Endothelial cell of umbilical vein (primary cell): ENCODE data around the gene SLC22A3. TPM values are rescaled to one million over a fixed set of nuclear protein-coding genes. Genes with fewer than 3 reads are reported as not detected.

ENCODE experiments used
- BruUV-seq: library from RNA; stranded (reverse); fragments of 400-500 nt; replicated peaks from 2 replicates; lab custom pipeline; 2021; lab: Mats Ljungman, UMichigan
- CTCF ChIA-PET: fragments of 300-600, 350-600 bp; sonication (Branson Sonifier 250); formaldehyde crosslinking; loops from one replicate; lab custom pipeline; 2021; ENCODE audit warnings: antibody characterized with exemption, inconsistent platforms; lab: Charles Lee
- POLR2A ChIA-PET: fragments of 300-600, 350-600 bp; sonication (Branson Sonifier 250); formaldehyde crosslinking; loops from one replicate; lab custom pipeline; 2021; ENCODE audit warnings: antibody characterized with exemption, inconsistent platforms; lab: Charles Lee
- DNase-seq: peaks from one replicate; pipeline ENCODE4 v3.0.0-alpha.2; 2011; ENCODE audit warnings: low read depth, low spot score
- FAIRE-seq: peaks from 2 replicates; lab custom pipeline; 2011; peaks lifted over from hg19 to GRCh38; lab: Jason Lieb, UNC
- H2AFZ ChIP-seq: 2 replicates; pipeline ENCODE4 v1.6.0; 2012; ENCODE audit warnings: low read depth, low read length, control low read depth, inconsistent platforms
- H3K27ac ChIP-seq: 2 replicates; pipeline ENCODE4 v1.5.1; 2011; ENCODE audit warnings: low read depth, mild to moderate bottlenecking, control low read depth, low read length, moderate library complexity; ENCODE audit not compliant: insufficient read depth
- H3K27me3 ChIP-seq, 2 experiments: 2 replicates each; pipeline versions ENCODE4 v1.6.0 to v1.6.1; 2011; ENCODE audit warnings: low read length in 2 of 2, mixed read lengths in 1 of 2; ENCODE audit not compliant: control insufficient read depth in 2 of 2, insufficient read depth in 2 of 2
- H3K36me3 ChIP-seq, 2 experiments: 2 replicates in 1 of 2; 3 replicates in 1 of 2; pipeline ENCODE4 v1.5.1; 2011; ENCODE audit warnings: low read length in 2 of 2, mild to moderate bottlenecking in 1 of 2, moderate library complexity in 1 of 2; ENCODE audit not compliant: control insufficient read depth in 2 of 2, insufficient read depth in 2 of 2; ENCODE audit errors: extremely low read depth in 1 of 2
- H3K4me1 ChIP-seq: 3 replicates; pipeline ENCODE4 v1.5.1; 2011; ENCODE audit warnings: mild to moderate bottlenecking, low read length; ENCODE audit not compliant: control insufficient read depth, insufficient read depth; ENCODE audit errors: extremely low read depth
- H3K4me2 ChIP-seq: 2 replicates; pipeline ENCODE4 v1.6.1; 2011; ENCODE audit warnings: low read length, control low read depth, mixed read lengths; ENCODE audit not compliant: insufficient read depth
- H3K4me3 ChIP-seq, 3 experiments: fragments of 200-600 bp in 1 of 3; sonication (generic), shearing (Covaris generic) in 1 of 3; replicated peaks in 1 of 3; 2 replicates each; pipeline ENCODE4 v1.5.1; 2011 to 2016; ENCODE audit warnings: control low read depth in 3 of 3, low read length in 3 of 3, mild to moderate bottlenecking in 2 of 3, inconsistent platforms in 1 of 3, low read depth in 1 of 3, moderate library complexity in 1 of 3; ENCODE audit not compliant: insufficient read depth in 1 of 3
- H3K79me2 ChIP-seq: 2 replicates; pipeline ENCODE4 v1.6.0; 2012; ENCODE audit warnings: low read length, inconsistent platforms; ENCODE audit not compliant: control insufficient read depth, insufficient read depth
- H3K9ac ChIP-seq: replicated peaks from 2 replicates; pipeline ENCODE3; 2011; ENCODE audit warnings: low read length, control low read depth; ENCODE audit not compliant: insufficient read depth; ENCODE audit errors: extremely low read depth
- H3K9me1 ChIP-seq: replicated peaks from 3 replicates; pipeline ENCODE4 v1.6.0; 2011; ENCODE audit warnings: mild to moderate bottlenecking, low read length; ENCODE audit not compliant: control insufficient read depth, insufficient read depth; ENCODE audit errors: extremely low read depth
- H3K9me3 ChIP-seq: replicated peaks from 2 replicates; pipeline ENCODE4 v1.5.1; 2012; ENCODE audit warnings: low read length, inconsistent platforms; ENCODE audit not compliant: control insufficient read depth, insufficient read depth
- H4K20me1 ChIP-seq: replicated peaks from 2 replicates; pipeline ENCODE3; 2011; ENCODE audit warnings: mild to moderate bottlenecking, low read length; ENCODE audit not compliant: control insufficient read depth, insufficient read depth; ENCODE audit errors: extremely low read depth
- EZH2 ChIP-seq: IDR thresholded peaks from 2 replicates; pipeline ENCODE4 v1.6.1; 2012; ENCODE audit warnings: borderline replicate concordance, low read depth, mild to moderate bottlenecking, moderate library complexity, low read length, inconsistent platforms; ENCODE audit not compliant: severe bottlenecking
- GATA2 ChIP-seq: IDR thresholded peaks from 2 replicates; pipeline ENCODE4 v1.7.0; 2011; ENCODE audit warnings: low read depth, mild to moderate bottlenecking, moderate library complexity, mixed read lengths, low read length; ENCODE audit not compliant: insufficient read length, insufficient read depth
- JUN ChIP-seq: IDR thresholded peaks from 2 replicates; pipeline ENCODE4 v1.6.1; 2011; ENCODE audit warnings: borderline replicate concordance, low read depth; ENCODE audit not compliant: insufficient read length, insufficient read depth
- MYC ChIP-seq: IDR thresholded peaks from one replicate; pipeline ENCODE4 v1.6.1; 2011; ENCODE audit warnings: mild to moderate bottlenecking, low read depth, low read length
- POLR2A ChIP-seq: IDR thresholded peaks from 2 replicates; pipeline ENCODE4 v1.6.1; 2012; ENCODE audit warnings: low read depth, mild to moderate bottlenecking, control low read depth, low read length
- dilution Hi-C: fragments of 300-500 bp; cut with MboI; formaldehyde crosslinking; loops from one replicate; pipeline ENCODE4 v1.15.0; 2019; ENCODE audit warnings: low sequenced_read_pairs; ENCODE audit not compliant: extremely low pct_ligation_motif_present
- intact Hi-C: fragments of 100-400 bp; cut with micrococcal nuclease; formaldehyde crosslinking; loops from one replicate; pipeline ENCODE4 v1.10.0; 2022
- polyA plus RNA-seq, 4 experiments: library from polyadenylated mRNA; depleted of rRNA in 3 of 4; stranded (reverse) in 3 of 4; unstranded in 1 of 4; fragments of >200 nt; gene quantifications; 2 replicates each; pipeline versions ENCODE4 v1.2.1 to v1.2.3, GENCODE V29; 2011 to 2012; ENCODE audit warnings: missing spikeins in 1 of 4
- total RNA-seq: library from RNA; stranded (reverse); gene quantifications from 2 replicates; pipeline ENCODE4 v1.2.3, GENCODE V29; 2021
- TF ChIP-seq, protein P1 (sequence below): IDR thresholded peaks from 2 replicates; pipeline ENCODE4 v1.6.1; 2011; ENCODE audit not compliant: insufficient read depth, insufficient read length
- TF ChIP-seq, protein P2 (sequence below), 2 donors: IDR thresholded peaks; 1 replicate in 1 of 2; 2 replicates in 1 of 2; pipeline ENCODE4 v1.5.1; 2011; ENCODE audit warnings: low read length in 2 of 2, mild to moderate bottlenecking in 2 of 2, moderate library complexity in 2 of 2, control low read depth in 1 of 2, inconsistent platforms in 1 of 2, low read depth in 1 of 2; ENCODE audit not compliant: insufficient read depth in 1 of 2; ENCODE audit errors: extremely low read depth in 1 of 2

The SLC22A3 gene
- total and polyA plus RNA-seq, 2 donors (not counting 3 experiments of a cell fraction or from before 2014, with no cell fraction given): not detected

DNA sequence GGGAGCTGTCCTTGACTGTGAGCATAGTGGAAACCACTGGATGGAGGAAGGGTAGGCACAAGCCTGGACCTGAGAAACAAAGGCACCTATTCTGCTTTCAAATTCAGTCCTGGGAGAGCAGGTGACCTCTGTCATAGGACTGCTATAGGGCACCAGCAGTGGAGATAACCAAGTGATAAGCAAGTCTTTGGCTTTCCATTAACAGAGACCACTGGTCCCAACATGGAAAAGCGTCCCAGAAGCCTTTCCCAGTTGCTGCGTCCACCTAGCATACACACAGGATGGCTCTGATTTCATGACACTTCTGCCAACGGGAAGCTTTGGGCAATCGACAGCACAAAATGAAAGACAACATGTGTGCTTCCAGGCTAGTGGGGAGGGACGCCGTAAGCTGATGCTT lies 8.9 kb downstream of the SLC22A3 start:
- no peaks in the 10 kb centered on the region for H3K27me3 ChIP-seq
- ChIA-PET POLR2A (no interaction called here), CTCF (no interaction called here)
- DNase-seq (no peak), FAIRE-seq (no peak)
- H2AFZ ChIP-seq: no peak overlapping the region
- no peaks in the 10 kb centered on the region for H3K4me1 ChIP-seq
- H4K20me1 ChIP-seq: no peaks in the 10 kb centered on the region
- H3K9ac ChIP-seq: no peak overlapping the region
- TF ChIP-seq, protein P1, sequence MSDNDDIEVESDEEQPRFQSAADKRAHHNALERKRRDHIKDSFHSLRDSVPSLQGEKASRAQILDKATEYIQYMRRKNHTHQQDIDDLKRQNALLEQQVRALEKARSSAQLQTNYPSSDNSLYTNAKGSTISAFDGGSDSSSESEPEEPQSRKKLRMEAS: no peak
- no peaks in the 10 kb centered on the region for H3K79me2 ChIP-seq
- H3K27ac ChIP-seq: no peak overlapping the region
- H3K4me3 ChIP-seq: no peak overlapping the region
- H3K9me1 ChIP-seq: no peaks in the 10 kb centered on the region
- no peak overlapping the region for H3K4me2 ChIP-seq
- intact Hi-C loops (no loop called here), dilution Hi-C loops (no loop called here)
- no peaks in the 10 kb centered on the region for H3K36me3 ChIP-seq
- no TSS peak for BruUV-seq
- no peaks in the 10 kb centered on the region for H3K9me3 ChIP-seq

- no peaks in the 10 kb centered on the region for H3K9me1 ChIP-seq
- H3K4me3 ChIP-seq: no peak overlapping the region
- H3K4me2 ChIP-seq: no peak overlapping the region
- H3K79me2 ChIP-seq: no peaks in the 10 kb centered on the region
- H2AFZ ChIP-seq: no peak overlapping the region
- no TSS peak for BruUV-seq
- ChIA-PET POLR2A (no interaction called here), CTCF (no interaction called here)
- no peaks in the 10 kb centered on the region for H4K20me1 ChIP-seq
- no peak overlapping the region for H3K9ac ChIP-seq
- H3K27ac ChIP-seq: no peak overlapping the region
- FAIRE-seq (no peak), DNase-seq (no peak)
- no peaks in the 10 kb centered on the region for H3K4me1 ChIP-seq
- dilution Hi-C loops (no loop called here), intact Hi-C loops (no loop called here)
- no peaks in the 10 kb centered on the region for H3K36me3 ChIP-seq
- no peaks in the 10 kb centered on the region for H3K27me3 ChIP-seq
- TF ChIP-seq, protein P1: no peak
- no peak for TF ChIP-seq POLR2A
- TF ChIP-seq GATA2: no peak
- no peak for TF ChIP-seq EZH2
- TF ChIP-seq JUN: no peak
- TF ChIP-seq, protein P2, sequence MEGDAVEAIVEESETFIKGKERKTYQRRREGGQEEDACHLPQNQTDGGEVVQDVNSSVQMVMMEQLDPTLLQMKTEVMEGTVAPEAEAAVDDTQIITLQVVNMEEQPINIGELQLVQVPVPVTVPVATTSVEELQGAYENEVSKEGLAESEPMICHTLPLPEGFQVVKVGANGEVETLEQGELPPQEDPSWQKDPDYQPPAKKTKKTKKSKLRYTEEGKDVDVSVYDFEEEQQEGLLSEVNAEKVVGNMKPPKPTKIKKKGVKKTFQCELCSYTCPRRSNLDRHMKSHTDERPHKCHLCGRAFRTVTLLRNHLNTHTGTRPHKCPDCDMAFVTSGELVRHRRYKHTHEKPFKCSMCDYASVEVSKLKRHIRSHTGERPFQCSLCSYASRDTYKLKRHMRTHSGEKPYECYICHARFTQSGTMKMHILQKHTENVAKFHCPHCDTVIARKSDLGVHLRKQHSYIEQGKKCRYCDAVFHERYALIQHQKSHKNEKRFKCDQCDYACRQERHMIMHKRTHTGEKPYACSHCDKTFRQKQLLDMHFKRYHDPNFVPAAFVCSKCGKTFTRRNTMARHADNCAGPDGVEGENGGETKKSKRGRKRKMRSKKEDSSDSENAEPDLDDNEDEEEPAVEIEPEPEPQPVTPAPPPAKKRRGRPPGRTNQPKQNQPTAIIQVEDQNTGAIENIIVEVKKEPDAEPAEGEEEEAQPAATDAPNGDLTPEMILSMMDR (IDR thresholded peaks at IDR 0.05; ENCODE audit: extremely low read depth in 1 of 2, insufficient read depth in 1 of 2, low read depth in 1 of 2, low read length in 2 of 2): no peak
- no peak for TF ChIP-seq MYC
- H3K9me3 ChIP-seq: no peaks in the 10 kb centered on the region
These were observed 10.3 kb downstream of the SLC22A3 start for GRCh38 chr6:160358225-160359119.
